K562 (cell line): ENCODE data around the gene FBXO28. TPM values are rescaled to one million over a fixed set of nuclear protein-coding genes. Genes with fewer than 3 reads are reported as not detected.

Source experiments
- AFF1 ChIP-seq, 2 experiments: fragments of 450-650 bp; IDR thresholded peaks; 2 replicates each; pipeline ENCODE4 v1.6.1; 2018; ENCODE audit warnings: mild to moderate bottlenecking in 2 of 2, low read depth in 1 of 2; ENCODE audit not compliant: partially characterized antibody in 2 of 2
- CAMTA2 ChIP-seq: fragments of 250-450 bp; sonication (Bioruptor Pico); conservative IDR thresholded peaks from 2 replicates; pipeline ENCODE4 v1.5.1; 2022
- CHCHD3 ChIP-seq: fragments of 250-450 bp; sonication (Bioruptor Pico); IDR thresholded peaks from 2 replicates; pipeline ENCODE4 v2.1.2; 2022; ENCODE audit warnings: mild to moderate bottlenecking
- CLOCK ChIP-seq: fragments of 250-450 bp; sonication (Bioruptor Pico); IDR thresholded peaks from 2 replicates; pipeline ENCODE4 v1.4.0; 2020; ENCODE audit warnings: mild to moderate bottlenecking, moderate library complexity, borderline replicate concordance
- DMBX1 ChIP-seq: fragments of 250-450 bp; sonication (Bioruptor Pico); IDR thresholded peaks from 2 replicates; pipeline ENCODE4 v1.8.0; 2022; ENCODE audit warnings: inconsistent platforms, mild to moderate bottlenecking, moderate library complexity, borderline replicate concordance
- EP400 ChIP-seq: fragments of 450-650 bp; IDR thresholded peaks from 2 replicates; pipeline ENCODE4 v1.6.1; 2017; ENCODE audit warnings: antibody characterized with exemption, mild to moderate bottlenecking, moderate library complexity
- HDAC1 ChIP-seq, 2 experiments: fragments of 450-650 bp; IDR thresholded peaks; 2 replicates each; pipeline ENCODE4 v1.6.1; 2016 to 2017; ENCODE audit warnings: inconsistent platforms in 1 of 2, mild to moderate bottlenecking in 1 of 2, moderate library complexity in 1 of 2
- MEIS2 ChIP-seq: fragments of 450-650 bp; IDR thresholded peaks from 2 replicates; pipeline ENCODE4 v1.6.1; 2014; ENCODE audit warnings: mild to moderate bottlenecking; ENCODE audit not compliant: partially characterized antibody
- NCOA2 ChIP-seq, 2 experiments: fragments of 450-650 bp; IDR thresholded peaks; 2 replicates each; pipeline ENCODE4 v1.6.1; 2018; ENCODE audit warnings: mild to moderate bottlenecking in 2 of 2, moderate library complexity in 1 of 2; ENCODE audit not compliant: partially characterized antibody in 2 of 2
- PATZ1 ChIP-seq: fragments of 250-450 bp; sonication (Bioruptor Pico); IDR thresholded peaks from 2 replicates; pipeline ENCODE4 v1.5.0; 2020; ENCODE audit warnings: mild to moderate bottlenecking, borderline replicate concordance
- RBBP5 ChIP-seq: fragments of 200-600 bp; sonication (generic); IDR thresholded peaks from 2 replicates; pipeline ENCODE4 v1.6.1; 2012; ENCODE audit warnings: borderline replicate concordance, mild to moderate bottlenecking, low read length, control low read depth, inconsistent platforms; ENCODE audit not compliant: insufficient read depth, poor library complexity, severe bottlenecking
- RCOR1 ChIP-seq, 2 experiments: IDR thresholded peaks; 2 replicates each; pipeline ENCODE4 v1.6.1; 2012; ENCODE audit warnings: low read depth in 2 of 2, low read length in 2 of 2, borderline replicate concordance in 1 of 2, improper control_type of control experiment in 1 of 2
- TAF9B ChIP-seq: fragments of 450-650 bp; IDR thresholded peaks from 2 replicates; pipeline ENCODE4 v1.6.1; 2018; ENCODE audit warnings: mild to moderate bottlenecking; ENCODE audit not compliant: partially characterized antibody
- TFAP4 ChIP-seq: sonication (generic); formaldehyde crosslinking; IDR thresholded peaks from 2 replicates; pipeline ENCODE4 v1.8.0; 2022; ENCODE audit warnings: missing genetic modification reagents, mild to moderate bottlenecking, moderate library complexity, borderline replicate concordance
- WHSC1 ChIP-seq: IDR thresholded peaks from one replicate; pipeline ENCODE4 v1.6.1; 2012; ENCODE audit warnings: low read length, control low read depth, inconsistent platforms
- ZKSCAN3 ChIP-seq: fragments of 250-450 bp; sonication (Bioruptor Pico); IDR thresholded peaks from 2 replicates; pipeline ENCODE4 v1.4.0; 2020
- ZNF239 ChIP-seq: fragments of 250-450 bp; sonication (Bioruptor Pico); IDR thresholded peaks from 2 replicates; pipeline ENCODE4 v1.4.0; 2020; ENCODE audit warnings: mild to moderate bottlenecking
- polyA plus RNA-seq, 8 experiments: library from polyadenylated mRNA; depleted of rRNA in 4 of 8; stranded (reverse) in 5 of 8; unstranded in 3 of 8; fragments of >200 nt; fragmentation: Nextera tagmentation in 2 of 8; fragmentation: Illumina TruSeq in 1 of 8; extraction: Ambion mirVana in 2 of 8; extraction: Trizol in 1 of 8; gene quantifications; 2 replicates each; pipeline versions ENCODE4 v1.2.1 to v1.2.3, GENCODE V29; 2011 to 2014; ENCODE audit warnings: inconsistent platforms in 1 of 8, missing spikeins in 1 of 8
- total RNA-seq, 7 experiments: library from RNA; depleted of rRNA in 6 of 7; stranded (reverse); fragments of >200 nt in 6 of 7; fragmentation: Illumina TruSeq in 2 of 7; extraction: Trizol in 2 of 7; gene quantifications; 2 replicates each; pipeline versions ENCODE4 v1.2.1 to v1.2.3, GENCODE V29; 2011 to 2021; ENCODE audit warnings: low replicate concordance in 1 of 7

The FBXO28 gene
- total and polyA plus RNA-seq, 9 of the 15 experiments (the other 6 are each of a cell fraction or from before 2014, with no cell fraction given), result 4.1 to 34.8 (median 25.3) TPM

GRCh38 chr1:224182866-224183590 is 69.1 kb downstream of the FBXO28 start, which contains the start of gene DEGS1 (continued):
- TF ChIP-seq TFAP4 (CRISPR knock-in tag) (peak; percentile 79), NCOA2 (IDR thresholded peaks at IDR 0.05; ENCODE audit: partially characterized antibody in 2 of 2) (no peak), WHSC1 (no peak), ZNF239 (no peak), EP400 (peak; percentile 77), MEIS2 (peak; percentile 19), CLOCK (CRISPR knock-in tag) (no peak), CHCHD3 (CRISPR knock-in tag) (0 out of 2 replicates have a peak, but pooled peaks have one; percentile 47), CAMTA2 (CRISPR knock-in tag) (0 out of 2 replicates have a peak, but pooled peaks have one; percentile 60), DMBX1 (CRISPR knock-in tag) (0 out of 2 replicates have a peak, but pooled peaks have one; percentile 35), RBBP5 (peak; percentile 97), HDAC1 (IDR thresholded peaks at IDR 0.05) (peak in 1 of 2 experiments; percentile 71; a peak in 1 of 4 replicates), PATZ1 (CRISPR knock-in tag) (no peak), RCOR1 (IDR thresholded peaks at IDR 0.05; ENCODE audit: borderline replicate concordance in 1 of 2, low read depth in 2 of 2, low read length in 2 of 2) (peak in 1 of 2 experiments; percentile 38; a peak in 1 of 4 replicates), TAF9B (no peak), AFF1 (IDR thresholded peaks at IDR 0.05; ENCODE audit: low read depth in 1 of 2, partially characterized antibody in 2 of 2) (peak in 1 of 2 experiments; percentile 9), ZKSCAN3 (CRISPR knock-in tag) (no peak)
